ENCODE data around the gene DGAT2. TPM values are rescaled to one million over a fixed set of nuclear protein-coding genes. Genes with fewer than 3 reads are reported as not detected.

The DGAT2 gene, protein sequence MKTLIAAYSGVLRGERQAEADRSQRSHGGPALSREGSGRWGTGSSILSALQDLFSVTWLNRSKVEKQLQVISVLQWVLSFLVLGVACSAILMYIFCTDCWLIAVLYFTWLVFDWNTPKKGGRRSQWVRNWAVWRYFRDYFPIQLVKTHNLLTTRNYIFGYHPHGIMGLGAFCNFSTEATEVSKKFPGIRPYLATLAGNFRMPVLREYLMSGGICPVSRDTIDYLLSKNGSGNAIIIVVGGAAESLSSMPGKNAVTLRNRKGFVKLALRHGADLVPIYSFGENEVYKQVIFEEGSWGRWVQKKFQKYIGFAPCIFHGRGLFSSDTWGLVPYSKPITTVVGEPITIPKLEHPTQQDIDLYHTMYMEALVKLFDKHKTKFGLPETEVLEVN
- total RNA-seq (2021): 6.5 and 7.1 TPM in 2 replicates
- percentile 37 among the genes with signal in this experiment for Bru-seq, nascent RNA
- percentile 31 among the genes with signal in this experiment for BruChase-seq, experiment 1, labeled RNA remaining after a 2-hour chase
- percentile 37 among the genes with signal in this experiment for BruChase-seq, experiment 2, labeled RNA remaining after a 6-hour chase
- long read RNA-seq, transcript DGAT2-201 (8 exons, 2,453 nt): major isoform, 15 of 24 reads
- long read RNA-seq, partial matches to known transcripts: 4 of 24 reads
- long read RNA-seq, other reads (novel, unspliced or antisense): 3 of 24 reads

DNA sequence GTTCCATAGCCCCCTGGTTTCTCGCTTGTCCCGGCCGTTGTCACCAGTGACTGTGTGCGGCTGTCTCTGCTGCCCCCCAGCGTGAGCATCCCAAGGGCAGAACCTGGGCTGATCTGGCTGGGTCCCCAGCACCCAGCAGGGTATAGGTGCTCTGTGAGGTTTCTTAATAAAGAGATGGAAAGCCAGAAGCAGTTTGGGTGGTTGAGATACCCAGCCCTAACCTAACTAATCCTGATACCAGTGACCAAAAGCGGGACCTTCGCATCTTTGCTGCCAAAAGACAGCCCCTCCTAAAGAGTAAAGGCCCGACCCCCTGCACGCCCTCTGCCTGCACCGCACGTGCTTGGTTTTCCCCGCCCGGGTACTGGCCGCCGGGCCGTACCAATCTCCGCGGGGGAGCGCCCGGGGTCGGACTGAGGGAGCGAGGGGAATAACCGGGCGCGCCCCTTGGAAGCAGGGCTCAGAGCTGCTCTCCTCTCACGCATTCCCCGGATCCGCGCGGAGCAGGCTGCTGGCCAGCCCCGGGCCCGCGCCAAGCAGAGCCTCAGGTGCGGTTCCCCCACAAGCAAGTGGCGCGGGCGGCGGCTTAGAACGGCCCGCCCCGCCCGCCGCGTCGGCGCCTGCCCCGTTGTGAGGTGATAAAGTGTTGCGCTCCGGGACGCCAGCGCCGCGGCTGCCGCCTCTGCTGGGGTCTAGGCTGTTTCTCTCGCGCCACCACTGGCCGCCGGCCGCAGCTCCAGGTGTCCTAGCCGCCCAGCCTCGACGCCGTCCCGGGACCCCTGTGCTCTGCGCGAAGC, at the start of gene DGAT2:
Gene DGAT2 (plus strand): TSS at position 667 of the 797 bp plus-strand sequence. CDS start 214 bp downstream, outside the sequence.
- Histone ChIP-seq H3K27ac (peak within 1 kb of the TSS; percentile 84), H2AFZ (peak within 1 kb of the TSS; percentile 83), H3K27me3 (ENCODE audit: insufficient read depth, low read depth) (no peaks in the 10 kb centered on the region), H3K4me1 (replicated peaks; ENCODE audit: insufficient read depth) (peaks cover 52% of the 10 kb centered on the region), H3K4me3 (peak within 1 kb of the TSS; percentile 80), H3K79me2 (ENCODE audit: low read depth) (peaks cover 38% of the 10 kb centered on the region), H3K4me2 (peak within 1 kb of the TSS; percentile 96), H3K9me3 (ENCODE audit: insufficient read depth, low read depth) (no peaks in the 10 kb centered on the region), H3K9me2 (ENCODE audit: insufficient read depth) (no peaks in the 10 kb centered on the region), H4K20me1 (ENCODE audit: insufficient read depth) (no peaks in the 10 kb centered on the region), H3F3A (ENCODE audit: insufficient read depth, low read depth) (peaks cover 36% of the 10 kb centered on the region), H3K36me3 (ENCODE audit: low read depth) (no peaks in the 10 kb centered on the region)
- CTCF ChIA-PET: no interaction called here
- peak; percentile 53 to 75 for DNase-seq
- POLR2A ChIA-PET (ENCODE audit: unreplicated experiment): no interaction called here
- TF ChIP-seq, protein P1, sequence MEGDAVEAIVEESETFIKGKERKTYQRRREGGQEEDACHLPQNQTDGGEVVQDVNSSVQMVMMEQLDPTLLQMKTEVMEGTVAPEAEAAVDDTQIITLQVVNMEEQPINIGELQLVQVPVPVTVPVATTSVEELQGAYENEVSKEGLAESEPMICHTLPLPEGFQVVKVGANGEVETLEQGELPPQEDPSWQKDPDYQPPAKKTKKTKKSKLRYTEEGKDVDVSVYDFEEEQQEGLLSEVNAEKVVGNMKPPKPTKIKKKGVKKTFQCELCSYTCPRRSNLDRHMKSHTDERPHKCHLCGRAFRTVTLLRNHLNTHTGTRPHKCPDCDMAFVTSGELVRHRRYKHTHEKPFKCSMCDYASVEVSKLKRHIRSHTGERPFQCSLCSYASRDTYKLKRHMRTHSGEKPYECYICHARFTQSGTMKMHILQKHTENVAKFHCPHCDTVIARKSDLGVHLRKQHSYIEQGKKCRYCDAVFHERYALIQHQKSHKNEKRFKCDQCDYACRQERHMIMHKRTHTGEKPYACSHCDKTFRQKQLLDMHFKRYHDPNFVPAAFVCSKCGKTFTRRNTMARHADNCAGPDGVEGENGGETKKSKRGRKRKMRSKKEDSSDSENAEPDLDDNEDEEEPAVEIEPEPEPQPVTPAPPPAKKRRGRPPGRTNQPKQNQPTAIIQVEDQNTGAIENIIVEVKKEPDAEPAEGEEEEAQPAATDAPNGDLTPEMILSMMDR (conservative IDR thresholded peaks at IDR 0.05): peak; percentile 48; the same call in 1 of the 2 replicates
- TF ChIP-seq EZH2 (IDR thresholded peaks at IDR 0.05; ENCODE audit: low read depth): no peak
- BruUV-seq (replicated peaks): no TSS peak
- intact Hi-C loops (cut with micrococcal nuclease; ENCODE audit: unreplicated experiment): no loop called here

DNA sequence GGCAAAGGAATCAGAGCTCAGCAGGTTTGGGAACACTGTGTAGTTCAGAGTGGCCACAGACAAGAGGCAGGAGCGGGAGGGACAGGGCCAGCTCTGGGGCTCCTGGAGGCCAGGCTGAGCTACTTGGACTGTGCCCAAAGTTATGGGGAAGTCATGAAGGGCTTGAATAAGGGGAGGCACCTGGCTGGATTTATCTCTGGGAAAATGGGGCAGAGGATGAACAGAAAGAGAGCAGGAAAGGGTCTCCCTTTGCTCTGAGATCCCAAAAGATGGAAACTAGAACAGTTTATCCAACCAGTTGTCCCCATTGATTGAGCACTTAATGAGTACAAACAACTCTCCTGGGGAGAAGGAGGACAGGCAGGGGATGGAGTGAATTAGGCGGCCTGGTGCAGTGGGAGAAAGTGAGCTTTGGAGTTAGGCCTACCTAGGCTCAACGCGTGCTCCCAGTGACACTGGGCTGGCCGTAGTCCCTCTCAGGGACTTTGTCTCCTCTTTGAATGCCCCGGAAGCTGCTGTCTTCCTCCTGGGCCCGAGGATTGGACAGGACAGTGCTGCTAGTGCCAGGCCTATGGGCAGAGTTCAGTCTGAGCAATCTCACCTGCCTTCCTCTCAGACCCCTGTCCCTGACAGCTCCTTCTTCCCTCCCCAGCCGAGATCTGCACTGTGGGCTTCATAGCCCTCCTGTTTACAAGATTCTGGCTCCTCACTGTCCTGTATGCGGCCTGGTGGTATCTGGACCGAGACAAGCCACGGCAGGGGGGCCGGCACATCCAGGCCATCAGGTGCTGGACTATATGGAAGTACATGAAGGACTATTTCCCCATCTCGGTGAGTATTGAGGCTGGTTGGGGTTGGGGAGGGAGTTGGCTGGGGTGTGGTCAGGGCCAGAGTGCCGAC, 49.0 kb upstream of the DGAT2 start:
- Histone ChIP-seq H3F3A (ENCODE audit: insufficient read depth, low read depth) (no peaks in the 10 kb centered on the region; the same call in 1 of the 2 replicates), H3K9me2 (ENCODE audit: insufficient read depth) (no peaks in the 10 kb centered on the region), H3K36me3 (ENCODE audit: low read depth) (no peaks in the 10 kb centered on the region), H3K4me1 (replicated peaks; ENCODE audit: insufficient read depth) (peaks cover 13% of the 10 kb centered on the region), H3K79me2 (ENCODE audit: low read depth) (no peaks in the 10 kb centered on the region), H3K9me3 (ENCODE audit: insufficient read depth, low read depth) (no peaks in the 10 kb centered on the region), H3K27me3 (ENCODE audit: insufficient read depth, low read depth) (no peaks in the 10 kb centered on the region), H3K4me2 (no peak overlapping the region), H3K4me3 (no peak overlapping the region), H3K27ac (no peak overlapping the region), H2AFZ (no peak overlapping the region), H4K20me1 (ENCODE audit: insufficient read depth) (no peaks in the 10 kb centered on the region)
- ChIA-PET POLR2A (ENCODE audit: unreplicated experiment) (no interaction called here), CTCF (interaction anchor here (0.5 kb wide), 1 partner anchor 53 kb away, joined by 4 read pairs; no protein-coding TSS in a partner anchor)
- no peak for DNase-seq
- no peak for TF ChIP-seq EZH2 (IDR thresholded peaks at IDR 0.05; ENCODE audit: low read depth)
- TF ChIP-seq, protein P1 (conservative IDR thresholded peaks at IDR 0.05): no peak
- BruUV-seq (replicated peaks): no TSS peak
- intact Hi-C loops (cut with micrococcal nuclease; ENCODE audit: unreplicated experiment): loop anchor here (5.0 kb wide), 1 partner anchor 83 kb away; no protein-coding TSS in a partner anchor
